C4-2B (cell line): ENCODE measurements around the gene SLC6A1.

Source experiments
- H3K27ac ChIP-seq: fragments of 450-650 bp; 2 replicates; pipeline ENCODE4 v1.5.1; 2017
- CTCF ChIP-seq: fragments of 450-650 bp; conservative IDR thresholded peaks from 2 replicates; pipeline ENCODE4 v1.5.1; 2017; ENCODE audit warnings: mild to moderate bottlenecking
- ZFX ChIP-seq: fragments of 450-650 bp; IDR thresholded peaks from 2 replicates; pipeline ENCODE4 v1.6.1; 2017

Gene SLC6A1

GRCh38 chr3:10957976-10958749, 34.4 kb upstream of the SLC6A1 start:
- TF ChIP-seq ZFX, result no peak
- TF ChIP-seq CTCF, result no peak
- H3K27ac ChIP-seq, result no peak overlapping the region

GRCh38 chr3:10960255-10960654, 32.3 kb upstream of the SLC6A1 start:
- TF ChIP-seq CTCF (no peak), ZFX (no peak)
- no peak overlapping the region for H3K27ac ChIP-seq

- no peak overlapping the region for H3K27ac ChIP-seq
- TF ChIP-seq CTCF (no peak), ZFX (no peak)
These were observed 30.6 kb upstream of the SLC6A1 start for GRCh38 chr3:10961921-10962320.

GRCh38 chr3:10962481-10963036, 30.0 kb upstream of the SLC6A1 start:
- H3K27ac ChIP-seq, result no peak overlapping the region
- no peak for TF ChIP-seq ZFX
- TF ChIP-seq CTCF, result no peak

- no peak for TF ChIP-seq CTCF
- no peak for TF ChIP-seq ZFX
These were observed 27.9 kb upstream of the SLC6A1 start for GRCh38 chr3:10964537-10965167.

GRCh38 chr3:10968401-10968800, 24.1 kb upstream of the SLC6A1 start:
- H3K27ac ChIP-seq, result no peak overlapping the region
- no peak for TF ChIP-seq CTCF
- TF ChIP-seq ZFX, result no peak

More at GRCh38 chr3:10964537-10965167, 27.9 kb upstream of the SLC6A1 start:
- no peak overlapping the region for H3K27ac ChIP-seq

- TF ChIP-seq CTCF (no peak), ZFX (no peak)
These were observed 22.1 kb upstream of the SLC6A1 start for GRCh38 chr3:10970306-10970960.

More at GRCh38 chr3:10970306-10970960, 22.1 kb upstream of the SLC6A1 start:
- H3K27ac ChIP-seq, result no peak overlapping the region
